OCI-LY3 (cell line): Measurements from ENCODE around the gene SNRNP25.
"Not testable (repeated sequence)": the region's sequence is repeated elsewhere in the genome, so short reads cannot be mapped to it uniquely, and the experiment has no call there.

Experiments
- H2AFZ ChIP-seq: fragments of 200-600, 300-600 bp; shearing (Covaris generic); 2 replicates; pipeline ENCODE4 v1.6.0; 2014; ENCODE audit warnings: antibody characterized with exemption, low read depth, low read length
- H3K27ac ChIP-seq: fragments of 200-600, 300-600 bp; sonication (generic); 2 replicates; pipeline ENCODE4 v1.5.1; 2014; ENCODE audit warnings: mild to moderate bottlenecking, low read length, moderate library complexity, mixed read lengths
- H3K27me3 ChIP-seq: fragments of 200-600, 300-600 bp; sonication (generic); 2 replicates; pipeline ENCODE4 v1.6.1; 2014; ENCODE audit warnings: low read depth, low read length, mixed read lengths
- H3K36me3 ChIP-seq: fragments of 200-600, 300-600 bp; sonication (generic); replicated peaks from 2 replicates; pipeline ENCODE3; 2014; ENCODE audit warnings: low read depth, low read length, mixed read lengths
- H3K4me1 ChIP-seq: fragments of 300-600, 200-600 bp; sonication (generic); 2 replicates; pipeline ENCODE4 v1.6.1; 2014; ENCODE audit warnings: low read length, mixed read lengths
- H3K4me2 ChIP-seq: fragments of 200-600, 300-600 bp; sonication (generic); 2 replicates; pipeline ENCODE4 v1.6.1; 2014; ENCODE audit warnings: low read length, mixed read lengths
- H3K4me3 ChIP-seq: fragments of 300-600, 200-600 bp; sonication (generic); 2 replicates; pipeline ENCODE4 v1.5.1; 2014; ENCODE audit warnings: antibody characterized with exemption, mild to moderate bottlenecking, low read length, moderate library complexity
- H3K79me2 ChIP-seq: fragments of 300-600, 200-600 bp; shearing (Covaris generic); 2 replicates; pipeline ENCODE4 v1.6.1; 2014; ENCODE audit warnings: mild to moderate bottlenecking, low read length, mixed read lengths
- H3K9ac ChIP-seq: fragments of 300-600, 200-600 bp; shearing (Covaris generic); 2 replicates; pipeline ENCODE4 v1.6.0; 2014; ENCODE audit warnings: mild to moderate bottlenecking, low read length, moderate library complexity
- H3K9me3 ChIP-seq: fragments of 200-600, 300-600 bp; shearing (Covaris generic); 2 replicates; pipeline ENCODE4 v1.6.1; 2014; ENCODE audit warnings: low read length, mixed read lengths; ENCODE audit not compliant: insufficient read depth
- H4K20me1 ChIP-seq: fragments of 200-600, 300-600 bp; sonication (generic); 2 replicates; pipeline ENCODE4 v1.6.1; 2016; ENCODE audit warnings: low read length, mixed read lengths; ENCODE audit not compliant: insufficient read depth
- CTCF ChIP-seq: fragments of 200-600, 300-600 bp; sonication (generic); IDR thresholded peaks from 2 replicates; pipeline ENCODE4 v1.5.1; 2014; ENCODE audit warnings: antibody characterized with exemption, low read length, low read depth
- EZH2phosphoT487 ChIP-seq: fragments of 200-600 bp; shearing (Covaris generic); IDR thresholded peaks from 2 replicates; pipeline ENCODE4 v1.6.1; 2018; ENCODE audit warnings: antibody characterized with exemption, mixed run types, low read depth

SNRNP25 gene

GRCh38 chr16:43294-43693, 10.3 kb upstream of the SNRNP25 start:
- H3K4me3 ChIP-seq = no peak overlapping the region
- no peaks in the 10 kb centered on the region for H3K27me3 ChIP-seq
- no peak overlapping the region for H2AFZ ChIP-seq
- no peak overlapping the region for H3K27ac ChIP-seq
- H3K9ac ChIP-seq = no peak overlapping the region
- H3K4me2 ChIP-seq = no peak overlapping the region
- H3K36me3 ChIP-seq = peaks cover 66% of the 10 kb centered on the region
- H3K79me2 ChIP-seq = peaks cover 43% of the 10 kb centered on the region
- no peaks in the 10 kb centered on the region for H3K9me3 ChIP-seq
- peaks cover 27% of the 10 kb centered on the region for H3K4me1 ChIP-seq
- TF ChIP-seq CTCF (no peak), EZH2phosphoT487 (no peak)
- H4K20me1 ChIP-seq = peaks cover 2% of the 10 kb centered on the region; the same call in 1 of the 2 replicates

GRCh38 chr16:44655-45054, 9.0 kb upstream of the SNRNP25 start:
- H3K36me3 ChIP-seq = peaks cover 61% of the 10 kb centered on the region
- TF ChIP-seq CTCF = no peak
- no peak for TF ChIP-seq EZH2phosphoT487
- H3K27ac ChIP-seq = no peak overlapping the region
- peaks cover 14% of the 10 kb centered on the region for H3K4me1 ChIP-seq
- H3K4me3 ChIP-seq = no peak overlapping the region
- no peaks in the 10 kb centered on the region for H3K27me3 ChIP-seq
- H3K9ac ChIP-seq = no peak overlapping the region
- peaks cover 3% of the 10 kb centered on the region; the same call in 1 of the 2 replicates for H4K20me1 ChIP-seq
- peaks cover 55% of the 10 kb centered on the region for H3K79me2 ChIP-seq
- H3K4me2 ChIP-seq = no peak overlapping the region
- no peaks in the 10 kb centered on the region for H3K9me3 ChIP-seq
- H2AFZ ChIP-seq = no peak overlapping the region

GRCh38 chr16:45454-45853, 8.2 kb upstream of the SNRNP25 start:
- no peak overlapping the region for H3K27ac ChIP-seq
- H3K36me3 ChIP-seq = peaks cover 62% of the 10 kb centered on the region
- no peaks in the 10 kb centered on the region for H3K9me3 ChIP-seq
- TF ChIP-seq EZH2phosphoT487 = no peak
- H3K9ac ChIP-seq = no peak overlapping the region
- no peak overlapping the region for H2AFZ ChIP-seq
- peaks cover 3% of the 10 kb centered on the region; the same call in 1 of the 2 replicates for H4K20me1 ChIP-seq
- no peaks in the 10 kb centered on the region for H3K27me3 ChIP-seq
- H3K79me2 ChIP-seq = peaks cover 61% of the 10 kb centered on the region
- no peak overlapping the region for H3K4me3 ChIP-seq
- peaks cover 9% of the 10 kb centered on the region for H3K4me1 ChIP-seq
- H3K4me2 ChIP-seq = no peak overlapping the region

- Histone ChIP-seq H3K36me3 (peaks cover 70% of the 10 kb centered on the region), H3K79me2 (peaks cover 68% of the 10 kb centered on the region)
- not testable (repeated sequence) for H2AFZ ChIP-seq, H3K27me3 ChIP-seq, H3K4me1 ChIP-seq, H3K4me2 ChIP-seq, H3K4me3 ChIP-seq, H3K9ac ChIP-seq, H3K9me3 ChIP-seq, H3K27ac ChIP-seq, H4K20me1 ChIP-seq
These were observed 7.1 kb upstream of the SNRNP25 start for GRCh38 chr16:46510-46909.

- Histone ChIP-seq H3K9ac (no peak overlapping the region), H3K36me3 (peaks cover 66% of the 10 kb centered on the region), H3K27ac (no peak overlapping the region), H3K27me3 (no peaks in the 10 kb centered on the region), H3K79me2 (peaks cover 69% of the 10 kb centered on the region), H4K20me1 (peaks cover 8% of the 10 kb centered on the region; the same call in 1 of the 2 replicates), H3K4me3 (no peak overlapping the region), H2AFZ (no peak overlapping the region), H3K4me2 (no peak overlapping the region), H3K4me1 (peaks cover 6% of the 10 kb centered on the region), H3K9me3 (no peaks in the 10 kb centered on the region)
- TF ChIP-seq CTCF = no peak
- no peak for TF ChIP-seq EZH2phosphoT487
These were observed 6.4 kb upstream of the SNRNP25 start for GRCh38 chr16:47234-47633.
